Stimulated activated CD8-positive, alpha-beta memory T cell treated with anti-CD3 and anti-CD28 coated beads, Interleukin-7, amount 100 ng/mL, for 48 hours (primary cell): ENCODE measurements around the gene INPP1.

Experiments
- DNase-seq, 2 donors: peaks; one replicate each; pipeline ENCODE4 v3.0.0-alpha.2; 2020; ENCODE audit warnings: low read depth in 1 of 2; ENCODE audit errors: extremely low read depth in 1 of 2

The INPP1 gene

DNA sequence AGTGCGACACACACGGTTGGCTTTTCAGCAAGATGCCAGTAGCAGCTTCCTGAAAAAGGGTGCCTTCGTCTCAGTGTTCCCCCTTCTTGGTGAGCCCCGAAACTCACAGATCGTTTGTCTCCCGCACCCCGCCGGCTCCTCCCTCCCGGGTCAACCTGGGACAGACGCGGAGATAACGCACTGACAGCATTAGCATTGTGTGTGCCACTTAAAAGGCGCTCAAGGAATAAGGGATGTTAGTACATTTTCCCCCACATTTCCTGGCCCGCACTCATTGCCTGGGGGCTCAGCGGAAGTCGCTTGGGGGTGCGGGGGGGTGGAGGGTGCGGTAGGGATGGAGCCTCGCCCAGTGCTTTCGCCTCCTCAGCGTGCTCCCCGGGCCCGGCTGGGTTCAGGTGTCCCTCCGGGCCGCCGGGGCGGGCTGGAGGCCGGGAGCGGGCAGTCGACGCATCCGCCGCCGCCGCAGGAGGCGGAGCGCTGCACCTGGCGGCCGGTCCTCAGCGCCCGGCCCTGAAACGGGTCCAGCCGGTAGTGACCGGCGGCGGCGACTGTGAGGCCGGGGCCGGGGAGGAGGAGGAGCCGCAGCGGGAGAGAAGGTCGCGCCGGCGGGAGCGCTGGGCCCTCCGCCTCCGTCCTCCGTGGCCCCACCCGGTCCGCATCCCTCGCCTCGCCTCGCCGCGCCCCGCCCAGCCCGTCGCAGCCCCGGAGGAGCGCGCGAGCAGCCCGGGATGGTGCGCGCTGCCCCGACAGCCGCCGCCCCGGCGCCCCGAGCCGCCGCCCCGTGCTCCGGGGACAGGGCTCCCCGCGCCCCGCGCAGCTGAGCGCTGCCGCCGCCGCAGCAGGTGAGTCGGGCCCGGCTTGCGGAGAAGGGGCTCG, 64.5 kb downstream of the INPP1 start, which contains the start of gene MFSD6:
MFSD6 (plus strand) TSS at position 694 of the 876 bp plus-strand sequence. CDS start 27,675 bp downstream, outside the sequence.
- DNase-seq = peak; percentile 32 to 48

DNA sequence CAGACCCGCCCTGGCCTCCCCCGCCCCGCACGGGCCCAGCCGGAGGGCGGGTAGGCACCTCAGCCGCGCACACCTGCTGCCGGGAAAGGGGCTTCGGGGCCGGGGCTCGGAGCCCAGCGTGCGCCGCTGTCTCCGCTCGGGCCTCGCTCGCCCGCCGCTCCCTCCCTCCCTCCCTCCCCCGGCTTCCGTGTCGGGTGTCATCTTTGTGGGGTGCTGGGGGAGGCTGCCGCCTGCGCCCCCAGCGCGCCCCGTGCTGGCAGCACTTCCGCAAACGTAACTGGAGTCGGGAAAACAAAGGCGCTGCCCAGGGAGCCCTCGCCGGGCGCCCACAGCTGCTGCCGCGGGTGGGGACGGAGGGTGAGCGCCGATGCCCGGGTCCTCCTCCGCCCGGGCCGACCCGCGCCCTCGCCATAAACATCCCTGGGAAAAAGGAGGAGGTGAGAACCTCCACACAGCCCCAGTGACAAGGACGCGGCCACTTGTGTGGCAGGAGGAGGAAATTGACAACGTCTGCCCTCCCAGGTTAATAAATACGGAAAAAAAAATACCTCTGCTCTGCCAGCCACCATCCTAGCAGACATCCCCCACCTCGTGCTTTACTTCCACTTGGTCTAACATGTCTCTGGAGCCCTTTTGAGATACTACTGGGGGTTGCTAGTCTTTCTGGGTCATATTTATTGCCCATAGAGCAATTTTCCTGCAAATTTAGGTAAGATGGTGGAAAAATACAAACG, 65.3 kb downstream of the INPP1 start:
- DNase-seq = peak; percentile 55 to 56

DNA sequence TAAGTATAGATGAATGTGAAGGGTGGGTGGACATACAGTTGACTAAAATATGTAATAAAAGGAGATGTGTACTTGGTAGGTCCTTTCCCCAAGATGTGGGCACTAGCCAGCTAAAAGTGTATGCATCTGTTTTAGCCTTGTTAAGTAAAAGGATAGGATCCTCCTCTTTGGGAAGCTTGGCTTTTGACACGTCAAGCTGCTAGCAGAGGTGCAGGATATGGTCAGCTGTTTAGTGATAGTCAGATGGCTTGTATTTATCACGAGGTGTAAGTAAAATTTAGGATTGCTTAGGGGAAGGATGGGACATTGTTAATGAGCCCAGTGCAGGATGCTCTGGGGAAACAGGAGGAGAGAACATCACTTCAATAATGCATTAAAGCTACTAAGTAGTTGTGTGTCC, 66.2 kb downstream of the INPP1 start:
- DNase-seq = no peak

DNA sequence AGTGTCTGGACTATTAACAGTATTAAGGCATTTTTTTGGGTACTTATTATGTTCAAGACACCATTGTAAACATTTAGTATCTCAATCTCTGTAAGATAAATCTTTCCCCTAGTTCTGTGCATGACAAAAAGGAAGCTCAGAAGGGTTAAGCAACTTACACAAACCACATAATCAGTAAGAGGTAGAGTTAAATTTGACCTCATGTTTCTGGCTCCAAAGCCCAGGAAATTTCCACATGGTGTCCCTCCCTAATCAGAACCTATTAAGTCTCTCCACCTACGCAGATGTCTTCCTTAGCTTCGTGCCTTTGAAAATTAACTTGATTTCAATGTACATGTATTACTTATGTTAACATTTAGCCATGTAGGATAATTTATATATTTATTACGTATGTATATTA, 66.8 kb downstream of the INPP1 start:
- DNase-seq = no peak

DNA sequence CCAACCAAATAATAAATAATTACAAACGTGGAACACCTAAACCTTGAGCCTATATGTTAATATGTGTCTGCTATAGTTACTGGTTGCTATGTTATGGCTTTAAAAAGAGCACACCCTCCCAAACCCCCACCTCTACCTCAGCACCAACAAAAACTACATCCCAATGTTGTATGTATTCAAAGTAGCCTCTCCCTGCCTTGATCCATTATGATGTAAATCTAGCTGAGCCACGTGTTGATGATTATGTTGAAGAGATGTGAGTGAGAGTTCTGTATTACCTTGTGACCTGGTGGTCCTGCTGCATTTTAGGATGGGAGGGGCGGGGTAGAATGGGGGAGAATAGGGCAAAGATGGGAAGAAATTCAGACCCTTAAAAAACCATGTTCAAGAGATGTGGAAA, 69.6 kb downstream of the INPP1 start:
- no peak for DNase-seq

DNA sequence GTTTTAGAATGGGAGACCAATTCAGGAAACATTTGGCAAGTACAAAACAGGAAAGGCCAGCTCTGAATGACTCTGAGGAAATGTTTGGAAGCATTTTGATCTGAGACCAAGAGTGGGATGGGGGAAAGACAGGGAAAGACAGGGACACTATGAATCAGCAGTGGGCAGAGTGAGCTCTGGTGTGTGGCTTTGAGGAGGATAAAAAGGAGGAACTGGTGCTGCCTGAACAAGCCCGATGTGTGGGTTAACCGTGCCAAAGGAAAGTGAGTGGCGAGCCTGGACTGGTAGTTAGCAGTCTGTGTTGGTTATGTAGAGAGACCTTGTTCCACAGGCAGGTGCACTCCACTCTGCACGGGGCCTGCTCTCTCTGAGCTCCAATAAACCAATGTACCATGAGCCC, 70.0 kb downstream of the INPP1 start:
- DNase-seq = no peak

DNA sequence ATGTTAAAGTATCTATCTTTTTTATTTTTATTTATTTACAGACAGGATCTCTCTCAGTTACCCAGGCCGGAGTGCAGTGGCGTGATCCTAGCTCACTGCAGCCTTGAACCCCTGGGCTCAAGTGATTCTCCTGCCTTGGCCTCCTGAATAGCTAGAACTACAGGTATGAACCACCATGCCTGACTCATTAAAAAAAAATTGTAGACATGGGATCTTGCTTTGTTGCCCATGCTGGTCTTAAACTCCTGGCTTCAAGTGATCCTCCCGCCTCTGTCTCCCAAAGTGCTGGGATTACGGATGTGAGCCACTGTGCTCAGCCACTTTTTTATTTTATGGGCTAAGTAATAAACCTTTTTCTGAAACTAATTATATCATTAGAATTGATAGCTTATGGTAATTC, 71.9 kb downstream of the INPP1 start:
- DNase-seq = no peak

DNA sequence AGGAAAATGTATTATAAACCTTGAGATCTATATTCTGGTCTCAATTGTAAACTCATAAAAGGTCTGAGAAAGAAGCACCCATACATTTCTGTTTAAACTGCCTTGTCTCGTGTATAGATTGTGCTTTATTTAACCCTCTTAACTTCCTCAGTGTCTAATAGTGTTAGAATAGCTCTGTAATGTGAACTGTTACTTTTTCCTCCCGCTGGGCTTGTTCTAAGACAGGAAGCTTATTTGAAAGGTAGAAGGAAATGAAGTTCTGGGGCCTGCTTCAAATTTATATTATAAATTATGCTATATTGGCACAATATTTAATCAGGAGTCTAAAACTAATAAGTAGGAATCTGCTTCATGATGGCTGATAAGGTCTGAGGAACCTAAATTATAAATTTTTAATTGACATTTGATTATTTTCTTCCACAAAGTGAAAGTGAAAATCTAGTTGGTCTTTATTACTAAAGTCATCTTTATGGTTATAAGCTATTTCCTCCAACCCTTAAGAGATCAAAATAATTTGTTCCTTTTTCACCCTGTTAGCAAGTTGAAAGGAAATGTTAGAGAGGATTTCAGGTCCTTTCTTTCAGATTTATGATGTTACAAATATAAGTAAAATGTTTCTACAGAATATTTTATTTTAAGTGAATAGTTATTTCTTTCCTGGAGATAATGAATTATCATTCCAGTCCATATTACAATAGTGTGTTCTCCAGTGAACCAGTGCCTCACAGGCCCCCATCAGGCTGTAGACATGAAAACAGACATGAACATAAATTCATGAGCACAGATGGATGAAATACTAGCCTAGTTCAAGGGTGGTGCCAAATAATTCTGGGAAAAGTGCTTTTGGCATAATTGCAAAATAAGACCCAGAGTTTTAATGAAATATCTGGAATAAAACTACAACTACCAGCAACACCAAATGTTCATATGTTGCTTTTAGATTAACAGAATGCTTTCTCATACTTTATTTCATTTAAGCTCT, 72.7 kb downstream of the INPP1 start:
- DNase-seq = no peak

DNA sequence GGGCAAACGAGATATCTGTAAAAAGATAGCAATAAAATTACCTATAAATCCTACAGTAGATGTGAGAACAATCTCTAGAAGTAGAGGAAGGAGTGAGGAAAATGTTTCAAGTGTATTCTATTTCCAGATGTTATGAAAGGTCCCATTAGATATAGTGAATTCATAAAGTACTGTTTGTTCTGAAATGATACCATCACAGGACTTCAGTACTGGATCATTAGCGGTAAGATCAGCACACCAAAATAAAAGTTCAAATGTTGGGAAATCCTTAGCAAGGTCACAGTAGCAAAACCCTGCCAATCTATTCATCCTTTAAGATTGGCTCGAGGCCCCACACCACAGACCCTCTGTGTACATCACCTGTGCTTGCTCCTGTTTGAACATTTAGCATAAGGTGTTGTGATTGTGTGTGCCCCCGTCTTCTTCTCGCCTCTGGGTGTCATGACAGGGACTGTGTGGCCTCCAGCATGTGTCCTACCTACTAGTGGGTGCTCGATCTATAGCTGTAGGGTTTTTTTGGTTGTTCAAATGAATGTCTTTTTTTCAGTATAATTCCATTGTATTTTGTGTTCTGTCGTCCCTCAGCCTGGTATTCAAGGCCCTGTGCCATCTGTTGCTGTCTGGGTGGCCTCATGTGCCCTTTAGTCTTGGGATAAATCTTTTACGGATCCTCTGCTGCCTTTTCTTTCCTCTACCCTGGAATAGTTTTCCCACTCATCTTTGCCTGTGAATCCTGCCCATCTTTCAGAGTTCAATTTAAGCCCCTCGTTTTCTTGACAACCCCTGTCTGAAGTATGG, 73.9 kb downstream of the INPP1 start:
- no peak for DNase-seq

DNA sequence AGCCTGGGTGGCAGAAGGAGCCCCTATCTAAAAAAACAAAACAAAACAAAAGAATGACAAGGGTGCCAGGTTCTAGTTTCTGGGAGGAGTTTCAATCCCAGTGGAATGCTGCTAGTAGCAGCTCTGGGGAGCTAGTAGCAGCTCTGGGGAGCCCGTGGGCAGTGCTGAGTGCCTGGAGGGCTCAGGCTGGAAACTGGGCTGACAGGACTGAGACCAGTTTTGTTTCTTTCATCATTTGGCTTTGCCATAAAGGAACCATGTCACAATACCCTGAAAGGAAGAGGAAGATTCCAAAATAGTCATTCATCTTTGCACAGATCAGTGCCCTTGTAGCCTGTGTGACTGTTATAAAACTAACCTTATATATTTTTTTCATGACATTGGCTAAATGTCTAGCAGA, 75.3 kb downstream of the INPP1 start:
- no peak for DNase-seq

DNA sequence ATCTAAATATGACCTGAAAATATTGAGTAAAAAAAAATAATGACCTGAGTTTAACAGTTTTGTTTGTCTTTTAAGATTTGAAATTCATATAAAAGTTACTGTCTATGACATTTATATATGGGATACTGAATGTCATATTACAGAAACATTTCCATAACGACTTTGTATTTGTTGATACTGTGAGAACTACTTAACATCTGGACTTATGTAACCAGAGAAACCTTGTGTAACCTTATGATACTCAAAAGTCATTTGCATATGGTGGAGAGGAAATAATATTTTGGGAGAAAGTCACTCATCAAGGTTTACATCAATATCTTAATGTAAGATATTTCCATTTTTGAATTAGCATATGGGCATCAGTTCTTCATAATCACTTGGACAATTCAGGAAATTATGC, 77.4 kb downstream of the INPP1 start:
- no peak for DNase-seq
